CD4-positive, alpha-beta memory T cell (primary cell): ENCODE data around the gene DOCK9. TPM values are rescaled to one million over a fixed set of nuclear protein-coding genes. Genes with fewer than 3 reads are reported as not detected.
A peak's percentile ranks its signal among the peaks of the same experiment; 100 is the strongest.

Experiments used
- CTCF ChIA-PET: fragments of 350-600 bp; sonication (Branson Sonifier 250); formaldehyde crosslinking; loops from one replicate; lab custom pipeline; 2021; ENCODE audit warnings: inconsistent platforms; ENCODE audit not compliant: partially characterized antibody; lab: Charles Lee
- POLR2A ChIA-PET: fragments of 350-600 bp; sonication (Branson Sonifier 250); formaldehyde crosslinking; loops from one replicate; lab custom pipeline; 2021; ENCODE audit not compliant: partially characterized antibody; lab: Charles Lee
- DNase-seq, 5 donors: peaks; one replicate each; pipeline versions ENCODE4 v3.0.0 to v3.0.0-alpha.2; 2020 to 2022; ENCODE audit warnings: mixed read lengths in 1 of 5
- H3K27ac ChIP-seq: one replicate; pipeline ENCODE4 v1.7.0; 2013; ENCODE audit warnings: low read depth, low read length
- H3K27me3 ChIP-seq: 2 replicates; pipeline ENCODE4 v1.7.0; 2013; ENCODE audit warnings: mild to moderate bottlenecking, low read length, moderate library complexity; ENCODE audit not compliant: insufficient read depth
- H3K36me3 ChIP-seq: 2 replicates; pipeline ENCODE4 v1.7.0; 2013; ENCODE audit warnings: mild to moderate bottlenecking, low read length, moderate library complexity; ENCODE audit not compliant: insufficient read depth
- H3K4me1 ChIP-seq: 2 replicates; pipeline ENCODE4 v1.7.0; 2013; ENCODE audit warnings: mild to moderate bottlenecking, low read length, moderate library complexity; ENCODE audit not compliant: insufficient read depth
- H3K4me3 ChIP-seq, 2 donors: one replicate each; pipeline ENCODE4 v1.7.0; 2013; ENCODE audit warnings: low read length in 2 of 2, mild to moderate bottlenecking in 1 of 2
- H3K9me3 ChIP-seq, 2 donors: one replicate each; pipeline ENCODE4 v1.7.0; 2013; ENCODE audit warnings: low read length in 2 of 2, control low read depth in 1 of 2; ENCODE audit not compliant: control insufficient read depth in 1 of 2
- H3K27ac Mint-ChIP-seq, 7 donors: one replicate each; pipeline ENCODE4 v1.8.0; 2020 to 2021; ENCODE audit warnings: mixed read lengths in 7 of 7, mild to moderate bottlenecking in 6 of 7, inconsistent platforms in 3 of 7, moderate library complexity in 3 of 7
- H3K27me3 Mint-ChIP-seq, 2 donors: one replicate each; pipeline ENCODE4 v1.8.0; 2020 to 2021; ENCODE audit warnings: mixed read lengths in 2 of 2
- H3K36me3 Mint-ChIP-seq, 2 donors: one replicate each; pipeline ENCODE4 v1.8.0; 2020 to 2021; ENCODE audit warnings: mixed read lengths in 2 of 2, inconsistent platforms in 1 of 2, mild to moderate bottlenecking in 1 of 2
- H3K4me1 Mint-ChIP-seq, 4 donors: one replicate each; pipeline ENCODE4 v1.8.0; 2020 to 2021; ENCODE audit warnings: mixed read lengths in 4 of 4, mild to moderate bottlenecking in 1 of 4
- H3K4me3 Mint-ChIP-seq, 8 donors: one replicate each; pipeline ENCODE4 v1.8.0; 2020 to 2021; ENCODE audit warnings: mixed read lengths in 8 of 8, mild to moderate bottlenecking in 7 of 8, moderate library complexity in 6 of 8, inconsistent platforms in 3 of 8
- H3K9me3 Mint-ChIP-seq, 8 donors: one replicate each; pipeline ENCODE4 v1.8.0; 2020 to 2021; ENCODE audit warnings: mixed read lengths in 8 of 8, mild to moderate bottlenecking in 5 of 8, inconsistent platforms in 3 of 8, moderate library complexity in 1 of 8
- intact Hi-C: fragments of 100-400 bp; cut with micrococcal nuclease; formaldehyde crosslinking; loops from one replicate; pipeline ENCODE4 v1.15.1; 2023
- polyA plus RNA-seq, 2 donors: library from polyadenylated mRNA; unstranded; fragments of 300-500 nt; fragmentation: Illumina TruSeq; gene quantifications; one replicate each; pipeline ENCODE4 v1.2.3, GENCODE V29; 2021
- total RNA-seq, 2 experiments: library from RNA; stranded (reverse); gene quantifications; one replicate each; pipeline ENCODE4 v1.2.3, GENCODE V29; 2021

DOCK9 gene
- total and polyA plus RNA-seq, 4 experiments from 2014 or later: 6.3 to 197 (median 119) TPM

GRCh38 chr13:98985591-98985990 lies 7.7 kb upstream of the DOCK9 start:
- Histone ChIP-seq H3K9me3 (no peaks in the 10 kb centered on the region), H3K4me3 (no peak overlapping the region), H3K36me3 (no peaks in the 10 kb centered on the region), H3K27ac (no peak overlapping the region), H3K27me3 (no peaks in the 10 kb centered on the region), H3K4me1 (peaks cover 31% of the 10 kb centered on the region)
- Mint-ChIP-seq H3K4me1 (peaks cover 48 to 76% (median 61%) of the 10 kb centered on the region in 4 donors), H3K27me3 (no peaks in the 10 kb centered on the region), H3K9me3 (peaks cover 0 to 2% (median 0%) of the 10 kb centered on the region in 8 donors), H3K36me3 (no peaks in the 10 kb centered on the region), H3K27ac (peak overlapping the region in 1 of 7 donors; percentile 3), H3K4me3 (peak overlapping the region in 1 of 8 donors; percentile 17)
- intact Hi-C loops: no loop called here
- DNase-seq: no peak
- ChIA-PET POLR2A (interaction anchor here (0.6 to 1.3 kb wide), 4 partner anchors 9 to 100 kb away, joined by 3 to 4 read pairs (median 3); no protein-coding TSS in a partner anchor), CTCF (interaction anchor here (1.1 to 1.7 kb wide), 3 partner anchors 9 to 43 kb away, joined by 3 to 4 read pairs (median 4); no protein-coding TSS in a partner anchor)

- intact Hi-C loops: no loop called here
- H3K4me1 ChIP-seq: peaks cover 37% of the 10 kb centered on the region
- Mint-ChIP-seq H3K9me3 (peaks cover 0 to 2% (median 0%) of the 10 kb centered on the region in 8 donors), H3K4me1 (peaks cover 50 to 75% (median 63%) of the 10 kb centered on the region in 4 donors), H3K4me3 (peak overlapping the region in 1 of 8 donors; percentile 5), H3K27me3 (no peaks in the 10 kb centered on the region), H3K36me3 (no peaks in the 10 kb centered on the region), H3K27ac (peak overlapping the region in 2 of 7 donors; percentile 26 to 50)
- ChIA-PET CTCF (interaction anchor here (1.1 to 1.7 kb wide), 3 partner anchors 9 to 44 kb away, joined by 3 to 4 read pairs (median 4); no protein-coding TSS in a partner anchor), POLR2A (interaction anchor here (0.6 to 1.3 kb wide), 3 partner anchors 9 to 101 kb away, joined by 3 to 4 read pairs (median 3); no protein-coding TSS in a partner anchor)
- no peaks in the 10 kb centered on the region for H3K9me3 ChIP-seq
- H3K36me3 ChIP-seq: no peaks in the 10 kb centered on the region
- DNase-seq: no peak
- no peak overlapping the region for H3K4me3 ChIP-seq
- H3K27me3 ChIP-seq: no peaks in the 10 kb centered on the region
- H3K27ac ChIP-seq: no peak overlapping the region
Observed at GRCh38 chr13:98984983-98985382, 7.1 kb upstream of the DOCK9 start.

- Mint-ChIP-seq H3K27me3 (no peaks in the 10 kb centered on the region), H3K36me3 (no peaks in the 10 kb centered on the region), H3K27ac (peak overlapping the region in 1 of 7 donors; percentile 30), H3K4me3 (peak overlapping the region in 2 of 8 donors; percentile 10 to 60), H3K4me1 (peaks cover 53 to 73% (median 63%) of the 10 kb centered on the region in 4 donors), H3K9me3 (peaks cover 0 to 2% (median 0%) of the 10 kb centered on the region in 8 donors)
- Histone ChIP-seq H3K27ac (no peak overlapping the region), H3K4me3 (no peak overlapping the region), H3K9me3 (no peaks in the 10 kb centered on the region), H3K36me3 (no peaks in the 10 kb centered on the region), H3K27me3 (no peaks in the 10 kb centered on the region), H3K4me1 (peaks cover 40% of the 10 kb centered on the region)
- no peak for DNase-seq
- ChIA-PET CTCF (interaction anchor here (1.7 kb wide), 1 partner anchor 8 kb away, joined by 4 read pairs; no protein-coding TSS in a partner anchor), POLR2A (no interaction called here)
- intact Hi-C loops: no loop called here
Observed at GRCh38 chr13:98984118-98984517, 6.3 kb upstream of the DOCK9 start.

GRCh38 chr13:98983182-98983581 lies 5.3 kb upstream of the DOCK9 start:
- H3K27me3 Mint-ChIP-seq: no peaks in the 10 kb centered on the region
- intact Hi-C loops: no loop called here
- H3K4me1 Mint-ChIP-seq: peaks cover 53 to 79% (median 66%) of the 10 kb centered on the region in 4 donors
- no peaks in the 10 kb centered on the region for H3K36me3 Mint-ChIP-seq
- H3K9me3 ChIP-seq: no peaks in the 10 kb centered on the region
- H3K9me3 Mint-ChIP-seq: peaks cover 0 to 2% (median 0%) of the 10 kb centered on the region in 8 donors
- no peaks in the 10 kb centered on the region for H3K36me3 ChIP-seq
- H3K27ac Mint-ChIP-seq: peak overlapping the region in 5 of 7 donors; percentile 11 to 43 (median 14)
- CTCF ChIA-PET: no interaction called here
- no peak overlapping the region for H3K27ac ChIP-seq
- H3K27me3 ChIP-seq: no peaks in the 10 kb centered on the region
- no peak overlapping the region for H3K4me3 ChIP-seq
- POLR2A ChIA-PET: interaction anchor here (0.6 kb wide), 1 partner anchor 471 kb away, joined by 5 read pairs; no protein-coding TSS in a partner anchor
- no peak for DNase-seq
- peak overlapping the region in 2 of 8 donors; percentile 5 to 60 for H3K4me3 Mint-ChIP-seq
- peaks cover 40% of the 10 kb centered on the region for H3K4me1 ChIP-seq

GRCh38 chr13:98981369-98982080 lies 3.7 kb upstream of the DOCK9 start:
- intact Hi-C loops: no loop called here
- Mint-ChIP-seq H3K4me3 (peak overlapping the region in 6 of 8 donors; percentile 2 to 58 (median 16)), H3K9me3 (peaks cover 0 to 2% (median 0%) of the 10 kb centered on the region in 8 donors), H3K27ac (peak overlapping the region in 5 of 7 donors; percentile 24 to 59 (median 32)), H3K27me3 (no peaks in the 10 kb centered on the region), H3K4me1 (peaks cover 57 to 89% (median 76%) of the 10 kb centered on the region in 4 donors), H3K36me3 (no peaks in the 10 kb centered on the region)
- Histone ChIP-seq H3K9me3 (no peaks in the 10 kb centered on the region), H3K36me3 (no peaks in the 10 kb centered on the region), H3K4me3 (no peak overlapping the region), H3K4me1 (peaks cover 57% of the 10 kb centered on the region), H3K27me3 (no peaks in the 10 kb centered on the region), H3K27ac (no peak overlapping the region)
- ChIA-PET POLR2A (interaction anchor here (1.3 kb wide), 1 partner anchor 47 kb away, joined by 3 read pairs; no protein-coding TSS in a partner anchor), CTCF (interaction anchor here (2.1 kb wide), 1 partner anchor 46 kb away, joined by 4 read pairs; no protein-coding TSS in a partner anchor)
- DNase-seq: no peak

- no peak overlapping the region for H3K27ac ChIP-seq
- Mint-ChIP-seq H3K36me3 (no peaks in the 10 kb centered on the region), H3K9me3 (peaks cover 0 to 2% (median 0%) of the 10 kb centered on the region in 8 donors), H3K4me3 (no peak overlapping the region), H3K27me3 (no peaks in the 10 kb centered on the region), H3K27ac (peak overlapping the region in 5 of 7 donors; percentile 5 to 77 (median 27)), H3K4me1 (peaks cover 60 to 90% (median 77%) of the 10 kb centered on the region in 4 donors)
- no peaks in the 10 kb centered on the region for H3K27me3 ChIP-seq
- H3K36me3 ChIP-seq: no peaks in the 10 kb centered on the region
- peaks cover 61% of the 10 kb centered on the region for H3K4me1 ChIP-seq
- H3K4me3 ChIP-seq: no peak overlapping the region
- CTCF ChIA-PET: interaction anchor here (0.7 kb wide), 1 partner anchor 20 kb away, joined by 3 read pairs; no protein-coding TSS in a partner anchor
- intact Hi-C loops: no loop called here
- no peak for DNase-seq
- POLR2A ChIA-PET: no interaction called here
- no peaks in the 10 kb centered on the region for H3K9me3 ChIP-seq
Observed at GRCh38 chr13:98979012-98979660, 1.3 kb upstream of the DOCK9 start.
